Activated naive CD4-positive, alpha-beta T cell treated with anti-CD3 and anti-CD28 coated beads, Interleukin-2, amount 50 U/mL, for 24 hours (primary cell): ENCODE results near the gene CD9.
"Not testable (repeated sequence)": the region's sequence is repeated elsewhere in the genome, so short reads cannot be mapped to it uniquely, and the experiment has no call there.

Experiments
- H3K27ac Mint-ChIP-seq: one replicate; pipeline ENCODE4 v1.8.0; 2021; ENCODE audit warnings: mild to moderate bottlenecking, mixed read lengths
- H3K27me3 Mint-ChIP-seq: one replicate; pipeline ENCODE4 v1.8.0; 2021; ENCODE audit warnings: mixed read lengths
- H3K36me3 Mint-ChIP-seq: one replicate; pipeline ENCODE4 v1.8.0; 2021; ENCODE audit warnings: mixed read lengths
- H3K4me1 Mint-ChIP-seq: one replicate; pipeline ENCODE4 v1.8.0; 2021; ENCODE audit warnings: mixed read lengths
- H3K4me3 Mint-ChIP-seq: one replicate; pipeline ENCODE4 v1.8.0; 2021; ENCODE audit warnings: mild to moderate bottlenecking, mixed read lengths
- H3K9me3 Mint-ChIP-seq: one replicate; pipeline ENCODE4 v1.8.0; 2021; ENCODE audit warnings: mixed read lengths

Gene CD9

GRCh38 chr12:6172086-6172485 lies 28.1 kb upstream of the CD9 start:
- H3K36me3 Mint-ChIP-seq: peaks cover 2% of the 10 kb centered on the region
- no peak overlapping the region for H3K4me3 Mint-ChIP-seq
- no peak overlapping the region for H3K27ac Mint-ChIP-seq

DNA sequence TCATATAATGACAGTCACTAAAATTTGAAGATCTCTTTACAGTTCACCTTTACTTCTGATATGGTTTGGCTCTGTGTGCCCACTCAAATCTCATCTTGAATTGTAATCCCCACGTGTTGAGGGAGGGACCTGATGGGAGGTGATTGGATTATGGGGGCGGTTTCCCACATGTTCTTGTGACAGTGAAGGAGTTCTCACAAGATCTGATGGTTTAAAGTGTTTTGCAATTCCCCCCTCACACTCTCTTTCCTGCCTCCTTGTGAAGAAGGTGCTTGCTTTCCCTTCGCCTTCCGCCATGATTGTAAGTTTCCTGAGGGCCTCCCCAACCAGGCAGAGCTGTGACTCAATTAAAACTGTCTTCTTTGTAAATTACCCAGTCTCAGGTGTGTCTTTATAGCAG lies 27.3 kb upstream of the CD9 start:
- Mint-ChIP-seq H3K4me3 (no peak overlapping the region), H3K27ac (no peak overlapping the region), H3K27me3 (no peaks in the 10 kb centered on the region), H3K9me3 (no peaks in the 10 kb centered on the region), H3K4me1 (peaks cover 22% of the 10 kb centered on the region), H3K36me3 (peaks cover 2% of the 10 kb centered on the region)

More at GRCh38 chr12:6172086-6172485, 28.1 kb upstream of the CD9 start:
- no peaks in the 10 kb centered on the region for H3K27me3 Mint-ChIP-seq
- no peaks in the 10 kb centered on the region for H3K9me3 Mint-ChIP-seq
- H3K4me1 Mint-ChIP-seq: peaks cover 30% of the 10 kb centered on the region

- no peaks in the 10 kb centered on the region for H3K4me1 Mint-ChIP-seq
- H3K4me3 Mint-ChIP-seq: no peak overlapping the region
- H3K9me3 Mint-ChIP-seq: no peaks in the 10 kb centered on the region
- H3K27me3 Mint-ChIP-seq: no peaks in the 10 kb centered on the region
- H3K27ac Mint-ChIP-seq: no peak overlapping the region
- H3K36me3 Mint-ChIP-seq: peaks cover 2% of the 10 kb centered on the region
These were observed 22.4 kb upstream of the CD9 start for GRCh38 chr12:6177642-6178358.

- no peaks in the 10 kb centered on the region for H3K9me3 Mint-ChIP-seq
- H3K36me3 Mint-ChIP-seq: peaks cover under 1% of the 10 kb centered on the region
- H3K27me3 Mint-ChIP-seq: no peaks in the 10 kb centered on the region
- H3K4me3 Mint-ChIP-seq: no peak overlapping the region
- no peak overlapping the region for H3K27ac Mint-ChIP-seq
- H3K4me1 Mint-ChIP-seq: no peaks in the 10 kb centered on the region
These were observed 21.0 kb upstream of the CD9 start for GRCh38 chr12:6178981-6179761.

- no peak overlapping the region for H3K4me3 Mint-ChIP-seq
- H3K27me3 Mint-ChIP-seq: no peaks in the 10 kb centered on the region
- no peaks in the 10 kb centered on the region for H3K4me1 Mint-ChIP-seq
- H3K27ac Mint-ChIP-seq: no peak overlapping the region
- H3K9me3 Mint-ChIP-seq: no peaks in the 10 kb centered on the region
- no peaks in the 10 kb centered on the region for H3K36me3 Mint-ChIP-seq
These were observed 19.7 kb upstream of the CD9 start for GRCh38 chr12:6180268-6181051.

DNA sequence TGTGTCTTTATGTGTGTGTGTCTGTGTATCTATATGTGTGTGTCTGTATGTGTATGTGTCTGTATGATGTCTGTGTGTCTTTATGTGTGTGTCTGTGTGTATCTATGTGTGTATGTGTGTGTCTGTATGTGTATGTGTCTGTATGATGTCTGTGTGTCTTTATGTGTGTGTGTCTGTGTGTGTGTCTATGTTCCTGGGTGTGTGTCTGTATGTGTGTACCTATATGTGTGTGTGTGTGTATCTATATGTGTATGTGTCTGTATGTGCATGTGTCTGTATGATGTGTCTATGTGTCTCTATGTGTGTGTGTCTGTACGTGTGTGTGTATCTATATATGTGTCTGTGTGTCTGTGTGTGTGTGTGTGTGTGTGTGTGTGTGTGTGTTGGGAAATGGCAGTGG lies 19.0 kb upstream of the CD9 start:
- Mint-ChIP-seq H3K27me3 (no peaks in the 10 kb centered on the region), H3K4me3 (no peak overlapping the region), H3K4me1 (no peaks in the 10 kb centered on the region), H3K36me3 (no peaks in the 10 kb centered on the region), H3K27ac (no peak overlapping the region), H3K9me3 (no peaks in the 10 kb centered on the region)

- Mint-ChIP-seq H3K27me3 (no peaks in the 10 kb centered on the region), H3K27ac (no peak overlapping the region), H3K36me3 (no peaks in the 10 kb centered on the region)
These were observed 18.5 kb upstream of the CD9 start for GRCh38 chr12:6181583-6182278.

GRCh38 chr12:6182279-6182898 lies 17.8 kb upstream of the CD9 start:
- no peaks in the 10 kb centered on the region for H3K9me3 Mint-ChIP-seq
- H3K27me3 Mint-ChIP-seq: no peaks in the 10 kb centered on the region
- no peak overlapping the region for H3K27ac Mint-ChIP-seq
- no peak overlapping the region for H3K4me3 Mint-ChIP-seq
- no peaks in the 10 kb centered on the region for H3K36me3 Mint-ChIP-seq
- H3K4me1 Mint-ChIP-seq: no peaks in the 10 kb centered on the region

More at GRCh38 chr12:6181583-6182278, 18.5 kb upstream of the CD9 start:
- no peaks in the 10 kb centered on the region for H3K4me1 Mint-ChIP-seq
- no peak overlapping the region for H3K4me3 Mint-ChIP-seq
- H3K9me3 Mint-ChIP-seq: no peaks in the 10 kb centered on the region

DNA sequence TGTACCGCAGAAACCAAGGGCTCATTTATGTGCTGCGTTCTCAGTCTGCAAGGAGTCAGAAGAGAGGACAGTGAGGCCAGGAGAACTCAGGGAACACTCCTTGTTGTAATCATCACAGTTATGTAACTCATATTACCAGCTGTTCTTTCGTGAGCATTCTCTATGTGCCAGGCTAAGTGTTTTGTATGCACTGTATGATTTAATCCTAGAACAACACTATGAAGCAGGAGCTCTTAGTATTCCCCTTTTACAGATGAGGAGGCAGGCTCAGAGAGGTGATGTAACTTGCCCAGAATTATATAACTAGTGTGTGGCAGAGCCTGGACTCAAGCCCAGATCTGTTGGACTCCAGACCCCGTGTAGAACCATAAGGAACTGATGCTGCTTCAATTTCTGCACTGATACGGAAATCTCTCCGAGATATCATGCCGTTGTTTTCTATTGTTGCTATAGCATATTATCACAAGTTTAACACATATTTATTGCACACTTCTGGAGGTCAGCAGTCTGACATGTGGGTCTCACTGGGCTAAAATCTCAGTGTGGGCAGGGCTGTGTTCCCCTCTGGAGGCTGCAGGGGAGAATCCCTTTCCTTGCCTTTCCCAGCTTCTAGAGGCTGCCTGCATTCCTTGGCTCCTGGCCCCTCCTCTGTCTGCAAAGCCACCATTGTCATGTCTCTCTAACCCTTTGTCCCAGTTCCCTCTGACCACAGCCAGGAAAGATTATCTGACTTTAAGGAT lies 16.3 kb upstream of the CD9 start:
- Mint-ChIP-seq H3K27ac (no peak overlapping the region), H3K9me3 (no peaks in the 10 kb centered on the region), H3K4me1 (peaks cover 3% of the 10 kb centered on the region), H3K4me3 (no peak overlapping the region), H3K27me3 (no peaks in the 10 kb centered on the region), H3K36me3 (no peaks in the 10 kb centered on the region)

- peaks cover 13% of the 10 kb centered on the region for H3K4me1 Mint-ChIP-seq
- no peaks in the 10 kb centered on the region for H3K36me3 Mint-ChIP-seq
- no peak overlapping the region for H3K4me3 Mint-ChIP-seq
- H3K27ac Mint-ChIP-seq: no peak overlapping the region
- H3K9me3 Mint-ChIP-seq: no peaks in the 10 kb centered on the region
- no peaks in the 10 kb centered on the region for H3K27me3 Mint-ChIP-seq
These were observed 14.0 kb upstream of the CD9 start for GRCh38 chr12:6185961-6186827.

DNA sequence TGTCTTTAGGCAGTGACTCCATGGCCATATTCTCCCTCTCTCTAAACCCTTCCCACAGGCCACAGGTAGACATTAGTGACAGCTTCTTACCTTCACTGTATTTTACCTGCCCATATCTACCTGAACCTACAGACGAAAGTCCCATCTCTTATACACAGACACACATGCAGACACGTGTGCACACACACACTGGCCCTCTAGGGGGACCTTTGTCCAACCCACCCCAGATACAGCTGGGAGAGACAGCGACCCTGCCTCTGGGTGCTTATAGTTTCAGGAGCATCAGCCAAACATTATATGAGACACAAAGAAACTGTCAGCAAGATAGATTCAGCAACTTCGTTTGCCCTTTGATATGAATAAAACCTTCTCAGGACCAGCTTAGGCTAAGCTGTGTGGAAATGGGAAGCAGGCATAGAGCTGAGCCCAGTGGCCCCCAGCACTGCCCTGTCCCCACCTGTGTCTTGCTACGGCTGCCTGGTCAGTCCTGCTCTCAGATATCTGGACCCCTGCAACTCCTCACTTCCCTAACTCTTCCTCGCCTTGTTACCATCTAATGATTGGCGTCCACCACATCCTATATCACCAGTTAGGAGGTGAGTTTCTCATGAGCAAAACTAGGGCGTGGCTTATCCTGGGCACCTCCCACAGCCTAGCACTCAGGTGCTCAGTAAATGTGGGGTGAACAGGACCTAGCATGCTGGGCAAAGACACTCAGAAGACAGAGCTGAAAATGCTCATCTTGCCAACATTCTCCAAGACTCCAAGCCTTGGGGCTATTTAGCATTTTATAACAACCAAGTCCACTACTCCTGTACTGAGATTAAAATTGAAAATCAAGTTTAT lies 12.0 kb upstream of the CD9 start:
- H3K27me3 Mint-ChIP-seq: no peaks in the 10 kb centered on the region
- H3K4me1 Mint-ChIP-seq: peaks cover 13% of the 10 kb centered on the region
- H3K36me3 Mint-ChIP-seq: no peaks in the 10 kb centered on the region
- no peak overlapping the region for H3K4me3 Mint-ChIP-seq
- H3K27ac Mint-ChIP-seq: no peak overlapping the region
- H3K9me3 Mint-ChIP-seq: no peaks in the 10 kb centered on the region

DNA sequence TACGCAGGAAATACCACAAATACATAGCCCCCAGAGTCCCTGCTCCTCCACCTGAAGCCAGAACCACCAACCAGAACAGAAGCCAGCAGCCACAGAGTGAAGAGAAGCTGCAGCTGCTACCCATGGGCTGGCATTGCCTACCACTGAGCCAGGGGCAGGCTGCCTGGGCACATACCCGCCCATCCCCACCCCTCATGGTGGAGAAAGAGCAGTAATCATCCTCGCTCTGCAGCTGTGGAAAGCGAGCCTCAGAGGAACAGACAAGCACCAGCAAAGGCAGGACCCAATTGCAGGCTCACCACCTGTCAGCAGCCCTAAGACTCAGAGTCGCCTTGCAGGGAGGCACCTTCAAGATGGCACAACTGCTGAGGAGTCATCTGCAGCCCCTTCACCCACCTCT lies 11.2 kb upstream of the CD9 start:
- Mint-ChIP-seq H3K27ac (no peak overlapping the region), H3K9me3 (no peaks in the 10 kb centered on the region), H3K4me1 (peaks cover 13% of the 10 kb centered on the region), H3K27me3 (no peaks in the 10 kb centered on the region), H3K36me3 (no peaks in the 10 kb centered on the region), H3K4me3 (no peak overlapping the region)

DNA sequence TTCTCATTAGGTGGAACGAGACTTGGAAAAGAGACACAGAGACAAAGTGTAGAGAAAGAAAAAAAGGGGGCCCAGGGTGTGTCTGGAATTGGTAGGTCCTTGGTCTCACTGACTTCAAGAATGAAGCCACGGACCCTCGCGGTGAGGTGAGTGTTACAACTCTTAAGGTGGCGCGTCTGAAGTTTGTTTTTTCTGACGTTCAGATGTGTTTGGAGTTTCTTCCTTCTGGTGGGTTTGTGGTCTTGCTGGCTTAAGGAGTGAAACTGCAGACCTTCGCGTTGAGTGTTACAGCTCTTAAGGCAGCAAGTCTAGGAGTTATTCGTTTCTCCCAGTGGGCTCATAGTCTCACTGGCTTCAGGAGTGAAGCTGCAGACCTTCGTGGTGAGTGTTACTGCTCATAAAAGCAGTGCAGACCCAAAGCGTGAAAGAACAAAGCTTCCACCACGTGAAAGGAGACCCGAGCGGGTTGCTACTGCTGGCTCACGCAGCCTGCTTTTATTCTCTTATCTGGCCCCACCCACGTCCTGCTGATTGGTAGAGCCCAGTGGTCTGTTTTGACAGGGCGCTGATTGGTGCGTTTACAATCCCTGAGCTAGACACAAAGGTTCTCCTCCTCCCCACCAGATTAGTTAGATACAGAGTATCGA lies 10.1 kb upstream of the CD9 start:
- H3K36me3 Mint-ChIP-seq, H3K27me3 Mint-ChIP-seq, H3K4me3 Mint-ChIP-seq, H3K9me3 Mint-ChIP-seq, H3K27ac Mint-ChIP-seq: not testable (repeated sequence)
- peaks cover 14% of the 10 kb centered on the region for H3K4me1 Mint-ChIP-seq
